ENCODE results near the gene PGBD1. TPM values are rescaled to one million over a fixed set of nuclear protein-coding genes. Genes with fewer than 3 reads are reported as not detected.
"Not testable (repeated sequence)": the region's sequence is repeated elsewhere in the genome, so short reads cannot be mapped to it uniquely, and the experiment has no call there.

PGBD1 gene
- total RNA-seq, 6 donors from 2014 or later = 3.1 to 8.3 (median 4.1) TPM

DNA sequence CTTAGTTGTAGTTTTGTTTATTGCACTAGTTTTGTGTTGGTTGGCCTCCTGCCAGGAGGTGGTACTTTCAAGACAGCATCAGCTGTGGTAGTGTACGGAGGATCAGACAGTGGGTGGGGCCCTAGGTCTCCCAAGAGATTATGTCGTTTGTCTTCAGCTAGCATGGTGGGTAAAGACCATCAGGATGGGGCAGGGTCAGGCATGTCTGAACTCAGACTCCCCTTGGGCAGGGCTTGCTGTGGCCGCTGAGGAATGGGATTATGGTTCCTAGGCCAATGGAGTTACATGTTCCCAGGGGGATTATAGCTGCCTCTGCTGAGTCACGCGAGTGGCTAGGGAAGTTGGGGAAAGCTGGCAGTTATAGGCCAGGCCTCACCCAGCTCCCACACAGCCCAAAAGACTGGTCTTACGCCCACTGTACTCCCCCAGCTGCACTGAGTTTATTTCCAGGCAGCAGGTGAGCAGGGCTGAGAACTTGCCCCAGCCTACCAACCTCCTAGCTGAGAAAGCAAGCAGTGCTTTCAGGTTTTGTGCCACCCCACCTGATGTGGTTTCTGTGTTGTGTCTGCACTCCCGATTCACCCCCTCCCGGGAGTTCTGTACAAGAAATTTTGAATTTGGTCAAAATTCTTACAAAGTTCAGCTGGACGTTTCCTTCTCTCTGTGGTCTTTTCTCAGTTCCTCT is 29.9 kb downstream of the PGBD1 start:
- Histone ChIP-seq H3K9me3 (peaks cover 0 to 6% (median 0%) of the 10 kb centered on the region in 4 donors), H3K4me1 (no peaks in the 10 kb centered on the region), H3K4me3 (no peak overlapping the region), H3K36me3 (peaks cover 0 to 4% (median 0%) of the 10 kb centered on the region in 4 donors), H3K27ac (no peak overlapping the region), H3K27me3 (no peaks in the 10 kb centered on the region)
- WGBS, 2 donors = 89 to 90% methylated on average over 8 to 9 of the region's 9 CpGs
- TF ChIP-seq EP300 (IDR thresholded peaks at IDR 0.05) = no peak
- no peak for TF ChIP-seq POLR2AphosphoS5 (IDR thresholded peaks at IDR 0.05)
- no peak for TF ChIP-seq POLR2A (IDR thresholded peaks at IDR 0.05)
- TF ChIP-seq, protein P1, sequence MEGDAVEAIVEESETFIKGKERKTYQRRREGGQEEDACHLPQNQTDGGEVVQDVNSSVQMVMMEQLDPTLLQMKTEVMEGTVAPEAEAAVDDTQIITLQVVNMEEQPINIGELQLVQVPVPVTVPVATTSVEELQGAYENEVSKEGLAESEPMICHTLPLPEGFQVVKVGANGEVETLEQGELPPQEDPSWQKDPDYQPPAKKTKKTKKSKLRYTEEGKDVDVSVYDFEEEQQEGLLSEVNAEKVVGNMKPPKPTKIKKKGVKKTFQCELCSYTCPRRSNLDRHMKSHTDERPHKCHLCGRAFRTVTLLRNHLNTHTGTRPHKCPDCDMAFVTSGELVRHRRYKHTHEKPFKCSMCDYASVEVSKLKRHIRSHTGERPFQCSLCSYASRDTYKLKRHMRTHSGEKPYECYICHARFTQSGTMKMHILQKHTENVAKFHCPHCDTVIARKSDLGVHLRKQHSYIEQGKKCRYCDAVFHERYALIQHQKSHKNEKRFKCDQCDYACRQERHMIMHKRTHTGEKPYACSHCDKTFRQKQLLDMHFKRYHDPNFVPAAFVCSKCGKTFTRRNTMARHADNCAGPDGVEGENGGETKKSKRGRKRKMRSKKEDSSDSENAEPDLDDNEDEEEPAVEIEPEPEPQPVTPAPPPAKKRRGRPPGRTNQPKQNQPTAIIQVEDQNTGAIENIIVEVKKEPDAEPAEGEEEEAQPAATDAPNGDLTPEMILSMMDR (IDR thresholded peaks at IDR 0.05) = no peak
- ATAC-seq (ENCODE audit: low FRiP score in 2 of 2) = no peak
- no peak for DNase-seq

DNA sequence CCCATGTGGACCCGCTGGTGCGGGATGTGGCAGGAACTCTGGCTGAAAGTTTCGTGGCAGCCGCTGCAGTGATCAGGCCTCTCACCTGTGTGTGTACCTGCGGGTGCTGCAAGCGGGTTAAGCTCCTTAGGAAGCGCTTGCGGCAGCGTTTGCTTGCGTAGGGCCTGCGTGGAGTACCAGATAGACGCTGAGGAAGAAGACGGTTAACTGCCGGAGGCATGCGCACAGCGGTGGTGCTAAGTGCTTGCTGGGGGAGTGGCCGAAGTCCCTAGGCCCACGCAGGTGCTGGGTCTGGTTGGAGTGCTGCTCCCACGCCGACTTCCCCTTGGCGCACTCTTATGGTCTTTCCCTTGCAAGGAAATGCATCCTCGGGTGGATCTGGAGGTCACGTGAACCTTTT is 31.6 kb downstream of the PGBD1 start:
- H3K36me3 ChIP-seq = peaks cover 0 to 4% (median 0%) of the 10 kb centered on the region in 4 donors
- peak in 1 of 2 donors; percentile 45 for DNase-seq
- WGBS, 2 donors = 90 to 92% methylated on average over 23 of the region's 23 CpGs
- no peak overlapping the region for H3K4me3 ChIP-seq
- no peaks in the 10 kb centered on the region for H3K4me1 ChIP-seq
- no peaks in the 10 kb centered on the region for H3K9me3 ChIP-seq
- ATAC-seq (ENCODE audit: low FRiP score in 2 of 2) = no peak
- no peaks in the 10 kb centered on the region for H3K27me3 ChIP-seq
- no peak for TF ChIP-seq POLR2A (IDR thresholded peaks at IDR 0.05)
- TF ChIP-seq, protein P1 (IDR thresholded peaks at IDR 0.05) = no peak
- TF ChIP-seq EP300 (IDR thresholded peaks at IDR 0.05) = no peak
- no peak for TF ChIP-seq POLR2AphosphoS5 (IDR thresholded peaks at IDR 0.05)
- no peak overlapping the region for H3K27ac ChIP-seq

DNA sequence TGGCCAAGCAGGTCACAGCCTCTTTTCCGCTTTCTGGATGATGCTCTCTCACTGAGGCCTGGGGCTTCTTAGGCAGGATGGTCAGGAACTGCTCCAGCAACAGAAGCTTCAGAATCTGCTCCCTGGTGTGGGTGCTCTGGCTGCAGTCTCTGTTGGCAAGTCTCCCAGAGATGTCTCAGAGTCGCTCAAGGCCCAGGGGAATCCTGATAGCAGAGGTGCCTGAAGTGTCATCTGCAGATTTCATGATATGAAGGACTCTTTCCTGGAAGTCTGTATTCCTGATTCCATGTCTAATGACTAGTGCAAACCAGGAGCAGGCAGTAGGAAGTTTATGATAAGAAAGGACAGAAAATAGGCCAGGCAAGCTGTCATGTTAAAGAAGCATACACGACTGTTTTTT is 34.3 kb downstream of the PGBD1 start:
- 90 to 95% methylated on average over 3 of the region's 3 CpGs for WGBS, 2 donors
- no peaks in the 10 kb centered on the region for H3K4me1 ChIP-seq
- no peaks in the 10 kb centered on the region for H3K27me3 ChIP-seq
- no peak overlapping the region for H3K4me3 ChIP-seq
- ATAC-seq (ENCODE audit: low FRiP score in 2 of 2) = no peak
- no peaks in the 10 kb centered on the region for H3K9me3 ChIP-seq
- no peak for DNase-seq
- TF ChIP-seq POLR2A (IDR thresholded peaks at IDR 0.05) (no peak), EP300 (IDR thresholded peaks at IDR 0.05) (no peak), POLR2AphosphoS5 (IDR thresholded peaks at IDR 0.05) (no peak)
- TF ChIP-seq, protein P1 (IDR thresholded peaks at IDR 0.05) = no peak
- H3K36me3 ChIP-seq = peaks cover 0 to 4% (median 0%) of the 10 kb centered on the region in 4 donors
- no peak overlapping the region for H3K27ac ChIP-seq

DNA sequence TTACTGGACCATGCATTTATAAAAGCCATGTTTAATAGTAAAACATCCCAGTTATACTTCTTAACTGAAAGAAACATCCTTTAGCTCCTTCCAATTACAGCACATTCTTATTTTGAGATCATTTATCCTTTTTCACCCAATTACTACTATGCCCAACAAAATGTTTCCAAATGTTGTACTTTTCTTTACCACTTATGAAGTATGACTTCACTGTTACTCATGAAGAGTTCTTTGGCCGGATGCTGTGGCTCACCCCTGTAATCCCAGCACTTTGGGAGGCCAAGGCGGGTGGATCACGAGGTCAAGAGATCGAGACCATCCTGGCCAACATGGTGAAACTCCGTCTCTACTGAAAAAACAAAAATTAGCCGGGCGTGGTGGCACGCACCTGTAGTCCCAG is 36.5 kb downstream of the PGBD1 start:
- not testable (repeated sequence) for H3K4me1 ChIP-seq; H3K36me3 ChIP-seq; H3K9me3 ChIP-seq; DNase-seq; H3K27me3 ChIP-seq; H3K4me3 ChIP-seq; ATAC-seq (ENCODE audit: low FRiP score in 2 of 2); H3K27ac ChIP-seq
- WGBS, 2 donors = 95 to 96% methylated on average over 8 of the region's 8 CpGs

DNA sequence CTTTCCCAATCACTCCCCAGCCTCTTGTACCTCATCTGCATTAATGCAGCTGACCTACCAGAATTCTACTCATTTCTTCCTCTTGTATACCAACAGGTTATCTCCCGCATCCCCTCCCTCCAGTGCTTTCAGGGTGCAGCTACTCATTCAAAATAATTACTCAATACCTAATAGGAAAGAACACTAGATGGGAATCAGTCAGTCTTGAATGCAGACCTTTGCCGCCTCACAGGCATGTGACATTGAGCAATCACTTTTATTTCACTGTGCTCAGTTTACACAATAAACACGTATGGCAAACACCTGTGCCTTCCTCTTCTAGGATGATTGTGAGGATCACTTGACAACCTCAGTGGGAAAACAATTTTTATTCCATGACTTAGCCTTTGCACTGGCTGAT is 41.3 kb downstream of the PGBD1 start:
- DNase-seq (no peak), ATAC-seq (ENCODE audit: low FRiP score in 2 of 2) (no peak)
- Histone ChIP-seq H3K27me3 (no peaks in the 10 kb centered on the region), H3K36me3 (peaks cover 10 to 25% (median 21%) of the 10 kb centered on the region in 4 donors), H3K9me3 (peaks cover 15 to 28% (median 21%) of the 10 kb centered on the region in 4 donors), H3K27ac (no peak overlapping the region), H3K4me1 (no peaks in the 10 kb centered on the region), H3K4me3 (no peak overlapping the region)
- 71 to 85% methylated on average over 3 of the region's 3 CpGs for WGBS, 2 donors
- no peak for TF ChIP-seq EP300 (IDR thresholded peaks at IDR 0.05)
- no peak for TF ChIP-seq POLR2A (IDR thresholded peaks at IDR 0.05)

Data from upper lobe of left lung (tissue), 6 donors.